CD1c-positive myeloid dendritic cell (primary cell): ENCODE measurements around the gene CALY.

Source experiments
- DNase-seq: peaks from one replicate; pipeline ENCODE4 v3.0.0-alpha.2; 2016; ENCODE audit errors: extremely low spot score

Gene CALY

DNA sequence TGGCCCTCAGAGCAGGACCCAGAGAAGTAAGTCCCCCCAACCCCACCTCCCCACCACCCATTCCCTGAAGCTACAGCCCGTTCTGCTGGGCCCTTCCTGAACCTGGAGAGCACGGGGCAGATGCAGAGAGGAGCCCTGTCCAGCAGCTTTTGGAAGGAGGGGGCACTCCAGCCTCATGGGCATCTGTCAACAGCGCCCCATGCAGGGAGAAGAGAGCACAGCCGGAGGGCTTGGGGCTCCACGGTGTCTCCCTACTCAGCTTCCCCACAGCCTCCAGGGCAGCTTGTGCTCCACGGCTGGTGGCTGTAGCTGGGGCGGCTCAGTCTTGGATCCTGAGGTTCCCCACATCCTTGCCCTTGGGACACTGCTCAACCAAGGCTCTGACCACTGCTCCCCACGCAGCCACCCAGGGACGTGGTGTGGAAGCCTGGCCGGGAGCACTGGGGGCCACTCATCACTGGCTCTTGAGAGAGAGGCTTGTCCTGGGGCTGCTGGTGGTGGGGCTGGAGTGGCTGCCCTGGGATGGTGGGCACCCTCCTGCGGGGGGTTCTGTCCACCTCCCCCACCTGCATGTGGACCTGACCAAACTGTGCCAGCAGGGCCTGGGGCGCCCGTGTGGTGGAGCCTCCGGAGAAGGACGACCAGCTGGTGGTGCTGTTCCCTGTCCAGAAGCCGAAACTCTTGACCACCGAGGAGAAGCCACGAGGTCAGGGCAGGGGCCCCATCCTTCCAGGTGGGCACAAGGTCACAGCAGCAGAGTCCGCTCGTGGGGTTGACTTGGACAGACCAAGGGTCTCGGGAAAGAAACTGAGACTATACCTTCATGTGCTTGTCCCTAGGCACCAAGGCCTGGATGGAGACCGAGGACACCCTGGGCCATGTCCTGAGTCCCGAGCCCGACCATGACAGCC lies 15.0 kb upstream of the CALY start:
- no peak for DNase-seq

DNA sequence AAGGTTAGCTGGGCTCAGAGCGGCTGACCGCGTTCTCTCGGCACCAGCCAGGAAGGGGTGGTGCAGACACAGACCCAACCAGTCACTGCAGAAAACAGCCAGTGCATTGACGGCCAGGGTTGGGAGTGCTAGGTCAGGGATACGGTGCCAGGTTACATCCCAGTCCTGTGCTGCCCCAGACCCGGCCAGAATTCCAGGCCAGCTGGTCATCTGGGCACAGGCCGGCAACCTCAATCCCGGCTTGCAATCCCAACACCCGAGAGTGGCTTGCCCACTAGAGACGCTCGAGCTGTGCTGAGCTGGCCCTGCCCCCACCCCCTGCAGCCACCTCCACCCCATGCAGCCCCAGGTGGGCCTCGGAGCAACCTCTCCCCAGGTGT lies 14.2 kb upstream of the CALY start:
- DNase-seq: no peak

DNA sequence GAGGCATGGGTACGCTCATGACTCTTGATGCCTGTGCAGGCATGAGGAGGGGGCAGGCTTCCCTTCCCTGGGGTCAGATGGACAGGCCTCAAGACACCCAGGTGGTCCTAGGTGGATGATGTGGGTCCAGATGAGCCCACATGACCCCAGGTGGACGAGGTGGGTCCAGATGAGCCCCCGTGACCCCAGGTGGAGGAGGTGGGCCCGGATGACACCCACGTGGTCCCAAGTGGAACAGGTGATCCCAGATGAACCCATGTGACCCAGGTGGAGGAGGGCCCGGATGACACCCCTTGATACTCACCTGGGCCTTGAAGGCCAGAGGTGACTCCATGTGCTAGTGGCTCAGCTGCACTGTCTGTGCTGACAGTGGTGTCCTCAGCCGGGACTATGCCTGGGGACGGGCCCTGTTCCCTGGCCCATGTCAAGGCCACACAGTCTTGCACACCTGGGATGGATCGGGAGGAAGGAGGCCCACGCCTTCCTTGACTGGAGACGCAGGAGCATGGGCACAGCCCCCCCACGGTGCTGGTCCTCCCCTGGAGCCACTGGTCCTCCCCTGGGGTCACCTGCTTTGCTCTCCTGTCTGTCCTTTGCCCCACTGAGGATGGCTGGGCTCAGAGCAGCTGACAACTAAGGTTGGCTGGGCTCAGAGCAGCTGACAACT lies 13.7 kb upstream of the CALY start:
- no peak for DNase-seq

- no peak for DNase-seq
These were observed 12.9 kb upstream of the CALY start for GRCh38 chr10:133349577-133350011.

DNA sequence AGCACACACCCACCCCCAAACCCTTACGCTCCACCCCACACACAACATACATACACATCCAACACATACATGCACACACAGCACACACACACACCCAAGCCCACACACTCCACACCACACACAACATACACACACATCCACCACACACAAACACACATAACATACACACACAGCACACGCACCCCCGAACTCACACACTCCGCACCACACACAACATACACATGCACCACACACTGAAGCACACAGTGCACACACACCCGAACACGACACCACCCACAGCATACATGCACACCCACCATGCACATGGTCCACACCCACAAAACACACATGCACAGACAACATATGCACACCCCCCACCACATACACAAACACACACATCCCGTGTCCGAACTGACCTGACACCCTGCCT lies 12.5 kb upstream of the CALY start:
- DNase-seq: no peak

DNA sequence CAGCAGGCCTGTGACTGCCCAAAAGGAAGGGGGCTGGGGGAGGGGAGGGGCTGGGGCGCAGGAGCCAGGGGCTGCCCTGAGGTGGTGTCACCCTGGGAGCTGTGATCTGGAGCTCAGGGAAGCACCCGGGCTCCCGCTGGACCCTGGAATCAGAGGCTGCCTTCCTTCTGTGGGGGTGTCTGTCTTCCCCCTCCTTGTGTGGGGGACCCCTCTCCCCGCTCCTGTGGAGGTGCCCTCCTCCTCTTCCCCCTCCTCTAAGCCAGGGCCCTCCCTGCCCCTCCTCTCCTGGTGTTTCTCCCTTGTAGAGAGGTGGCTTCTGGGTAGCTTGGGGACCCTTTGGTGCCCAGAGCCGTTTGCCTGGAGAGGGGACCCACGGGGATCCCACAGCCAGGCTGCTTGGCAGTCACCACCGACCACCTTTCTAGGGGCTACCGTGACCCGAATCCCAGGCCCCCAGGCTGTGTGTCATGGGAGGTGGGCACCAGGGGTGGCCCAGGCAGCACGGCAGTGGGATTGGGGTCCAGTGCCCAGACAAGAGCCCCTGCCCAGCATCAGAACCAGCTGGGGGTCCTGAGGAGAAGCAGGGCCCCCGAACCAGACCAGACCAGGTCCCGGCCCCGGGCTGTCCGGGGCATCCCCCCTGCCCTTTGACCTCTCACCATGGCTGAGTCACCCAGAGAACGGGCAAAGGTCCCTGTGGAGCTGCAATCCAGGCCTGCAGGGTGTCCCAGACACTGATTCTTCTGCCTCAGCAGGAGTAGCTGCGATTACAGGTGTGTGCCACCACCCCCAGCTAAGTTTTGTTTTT lies 11.2 kb upstream of the CALY start:
- no peak for DNase-seq

- DNase-seq: no peak
These were observed 9.7 kb upstream of the CALY start for GRCh38 chr10:133346413-133346812.

GRCh38 chr10:133344236-133344635 lies 7.5 kb upstream of the CALY start:
- DNase-seq: no peak

GRCh38 chr10:133343558-133343957 lies 6.9 kb upstream of the CALY start:
- no peak for DNase-seq

DNA sequence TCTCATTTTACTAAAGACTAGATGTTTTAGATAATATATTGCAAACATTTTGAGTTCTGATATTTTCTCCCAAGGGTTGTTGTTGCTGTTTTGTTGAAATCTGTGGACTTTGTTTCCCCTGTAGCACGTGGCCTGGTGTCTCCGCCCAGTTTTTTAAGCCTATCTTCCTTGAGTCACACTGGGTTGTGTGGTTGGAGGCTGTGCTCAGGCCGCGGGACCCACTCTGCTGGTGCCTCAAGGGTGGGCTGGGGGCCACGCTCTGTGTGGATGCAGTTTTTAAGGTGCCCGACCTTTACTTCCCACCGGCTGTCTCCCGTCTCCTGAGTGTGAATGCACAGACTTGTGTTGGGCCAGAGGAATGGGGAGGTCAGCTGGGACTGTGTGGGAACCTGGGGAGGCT lies 6.2 kb upstream of the CALY start:
- no peak for DNase-seq

DNA sequence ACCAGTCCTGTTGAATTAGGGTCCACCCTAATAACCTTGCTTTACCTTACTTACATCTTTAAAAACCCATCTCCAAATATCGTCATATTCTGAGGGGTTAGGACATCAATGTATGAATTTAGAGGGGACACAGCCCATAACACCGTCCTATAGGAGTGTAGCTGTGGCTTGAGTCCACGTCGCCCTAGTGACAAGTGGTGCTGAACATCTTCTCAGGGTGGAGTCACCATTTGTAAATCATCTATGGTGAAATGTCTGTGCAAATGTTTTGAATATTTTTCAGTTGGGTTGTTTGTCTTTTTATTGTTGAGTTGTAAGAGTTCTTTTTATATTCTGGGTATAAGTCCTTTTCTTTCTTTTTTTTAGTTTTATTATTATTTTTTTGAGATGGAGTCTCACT lies 5.3 kb upstream of the CALY start:
- no peak for DNase-seq

DNA sequence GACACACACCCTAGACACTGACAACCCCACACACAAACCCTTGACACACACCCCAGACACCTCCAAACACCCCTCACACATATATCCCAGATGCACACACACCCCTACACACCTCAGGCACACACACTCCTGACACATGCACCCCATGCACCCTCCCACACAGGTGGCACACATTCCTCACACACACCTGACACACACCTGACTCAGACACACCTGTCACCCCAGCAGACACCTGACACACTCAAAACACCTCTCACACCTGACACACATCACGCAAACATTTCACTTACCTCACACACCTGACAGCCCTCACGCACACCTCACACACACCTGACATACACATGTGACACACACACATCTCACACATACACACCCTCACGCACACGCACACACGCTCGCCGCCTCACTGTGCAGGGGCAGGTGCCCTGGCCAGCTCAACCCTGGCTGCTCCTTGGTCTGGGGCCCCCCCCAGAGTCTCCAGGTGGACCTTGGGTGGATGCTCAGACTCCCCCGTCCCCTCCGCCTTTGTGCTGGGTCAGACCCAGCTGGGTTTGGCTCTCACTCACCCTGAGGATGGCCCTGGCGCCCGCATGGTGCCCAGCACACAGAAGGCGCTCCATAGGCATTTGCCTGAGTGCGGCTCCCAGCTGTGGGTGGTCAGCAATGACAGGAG lies 3.1 kb upstream of the CALY start:
- no peak for DNase-seq

GRCh38 chr10:133338080-133339071 lies 1.7 kb upstream of the CALY start:
- DNase-seq: no peak

GRCh38 chr10:133337370-133337725 lies 652 bp upstream of the CALY start:
- DNase-seq: no peak

- no peak for DNase-seq
These were observed 549 bp downstream of the CALY start for GRCh38 chr10:133336118-133336576.

GRCh38 chr10:133335246-133336117 lies 1.2 kb downstream of the CALY start:
- peak; percentile 75 for DNase-seq

- DNase-seq: no peak
These were observed 2.0 kb downstream of the CALY start for GRCh38 chr10:133334503-133335245.

DNA sequence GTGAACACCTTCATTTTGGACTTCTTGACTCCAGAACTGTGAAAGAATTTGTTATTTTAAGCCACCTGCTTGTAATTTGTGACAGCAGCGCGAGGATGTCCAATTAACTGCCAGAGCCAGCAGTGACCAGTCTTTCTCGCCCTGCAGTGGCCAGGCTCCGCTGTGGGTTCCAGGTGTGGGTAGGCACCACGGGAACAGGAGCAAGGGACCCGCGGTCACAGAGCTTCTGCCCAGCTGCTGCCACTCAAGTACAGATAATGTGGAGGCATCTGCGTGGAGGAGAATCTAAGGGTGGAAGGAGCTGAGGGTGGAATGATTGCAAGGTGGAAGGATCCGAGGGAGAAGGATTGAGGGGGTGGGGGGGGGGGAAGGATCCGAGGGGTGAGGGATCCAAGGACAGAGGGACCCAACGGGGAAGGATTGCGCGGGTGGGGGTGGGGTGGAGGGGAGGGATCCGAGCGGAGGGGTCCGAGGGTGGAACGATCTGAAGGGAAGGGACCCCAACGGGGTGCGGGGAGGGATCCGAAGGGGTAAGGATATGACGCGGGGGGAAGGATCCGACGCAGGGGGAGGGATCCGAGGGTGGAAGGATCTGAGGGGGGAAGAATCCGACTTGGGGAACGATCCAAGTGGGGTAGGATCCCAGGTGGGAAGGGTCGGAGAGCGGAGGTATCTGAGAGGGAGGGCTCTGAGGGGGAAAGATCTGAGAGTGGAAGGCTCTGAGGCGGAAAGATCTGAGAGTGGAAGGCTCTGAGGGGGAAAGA lies 3.6 kb downstream of the CALY start:
- no peak for DNase-seq
